ENCODE data around the gene PKIB.

Gene PKIB

GRCh38 chr6:122569230-122569771 lies 40.9 kb upstream of the PKIB start:
- no peak for TF ChIP-seq CTCF (IDR thresholded peaks at IDR 0.05)

GRCh38 chr6:122571888-122572287 lies 38.3 kb upstream of the PKIB start:
- TF ChIP-seq CTCF (IDR thresholded peaks at IDR 0.05): no peak

- no peak for TF ChIP-seq CTCF (IDR thresholded peaks at IDR 0.05)
Measured at GRCh38 chr6:122576888-122577287, 33.3 kb upstream of the PKIB start.

GRCh38 chr6:122578961-122579360 lies 31.2 kb upstream of the PKIB start:
- no peak for TF ChIP-seq CTCF (IDR thresholded peaks at IDR 0.05)

GRCh38 chr6:122580737-122581136 lies 29.5 kb upstream of the PKIB start:
- TF ChIP-seq CTCF (IDR thresholded peaks at IDR 0.05): no peak

- no peak for TF ChIP-seq CTCF (IDR thresholded peaks at IDR 0.05)
Measured at GRCh38 chr6:122589115-122589514, 21.1 kb upstream of the PKIB start.

- TF ChIP-seq CTCF (IDR thresholded peaks at IDR 0.05): no peak
Measured at GRCh38 chr6:122604676-122605075, 5.5 kb upstream of the PKIB start.

Measured in LNCAP (cell line).